H1 (cell line): ENCODE measurements around the gene MS4A8. TPM values are rescaled to one million over a fixed set of nuclear protein-coding genes. Genes with fewer than 3 reads are reported as not detected.

Source experiments
- CHD2 ChIP-seq: IDR thresholded peaks from 2 replicates; pipeline ENCODE4 v1.6.1; 2012; ENCODE audit warnings: low read length, improper control_type of control experiment
- SIN3A ChIP-seq, 2 experiments: IDR thresholded peaks in 1 of 2; conservative IDR thresholded peaks in 1 of 2; 2 replicates each; pipeline ENCODE4 v1.6.1; 2011 to 2012; ENCODE audit warnings: low read length in 2 of 2, improper control_type of control experiment in 1 of 2, low read depth in 1 of 2, mild to moderate bottlenecking in 1 of 2
- polyA plus RNA-seq, 7 experiments: library from polyadenylated mRNA; depleted of rRNA in 3 of 7; stranded (reverse) in 5 of 7; unstranded in 2 of 7; fragments of >200 nt in 5 of 7; fragments of 200-250 nt in 2 of 7; gene quantifications; 1 replicate in 5 of 7; 2 replicates in 1 of 7; 4 replicates in 1 of 7; pipeline versions ENCODE4 v1.2.1 to v1.2.3, GENCODE V29; 2011 to 2013; ENCODE audit warnings: missing spikeins in 2 of 7, mixed read lengths in 2 of 7
- total RNA-seq: library from RNA; stranded (reverse); fragmentation: NEBNext Ultra II Directional; extraction: Animal tissue kit (Norgen Biotek cat#: 25700); gene quantifications from 2 replicates; pipeline ENCODE4 v1.2.1, GENCODE V29; 2021
- TF ChIP-seq, protein P1 (sequence below): fragments of 300-600 bp; sonication (generic); IDR thresholded peaks from 2 replicates; pipeline ENCODE4 v1.7.1; 2012; ENCODE audit warnings: low read length, moderate library complexity, mild to moderate bottlenecking, inconsistent platforms; ENCODE audit not compliant: insufficient replicate concordance

MS4A8 gene
- total and polyA plus RNA-seq, 2 of the 8 experiments (the other 6 are each of a cell fraction or from before 2014, with no cell fraction given) = not detected

DNA sequence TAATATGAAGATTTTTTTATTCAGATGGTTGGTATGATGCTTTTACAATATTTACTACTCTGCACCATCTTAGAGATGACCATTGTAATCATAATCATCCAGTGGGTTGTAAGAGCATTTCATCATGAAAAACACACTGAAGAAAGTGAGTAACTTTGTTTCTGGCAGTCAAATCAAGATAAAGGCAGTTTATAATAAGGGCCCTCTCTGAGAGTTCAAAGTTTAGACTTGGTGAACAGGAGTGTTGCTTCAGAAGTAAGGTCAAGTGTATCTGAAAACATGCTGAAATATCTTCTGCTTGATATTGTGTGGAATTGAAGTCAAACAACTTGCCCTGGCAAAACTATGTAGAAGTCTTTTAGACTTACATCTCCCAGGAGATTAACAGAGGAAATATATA is 19.5 kb upstream of the MS4A8 start (continued):
- TF ChIP-seq, protein P1, sequence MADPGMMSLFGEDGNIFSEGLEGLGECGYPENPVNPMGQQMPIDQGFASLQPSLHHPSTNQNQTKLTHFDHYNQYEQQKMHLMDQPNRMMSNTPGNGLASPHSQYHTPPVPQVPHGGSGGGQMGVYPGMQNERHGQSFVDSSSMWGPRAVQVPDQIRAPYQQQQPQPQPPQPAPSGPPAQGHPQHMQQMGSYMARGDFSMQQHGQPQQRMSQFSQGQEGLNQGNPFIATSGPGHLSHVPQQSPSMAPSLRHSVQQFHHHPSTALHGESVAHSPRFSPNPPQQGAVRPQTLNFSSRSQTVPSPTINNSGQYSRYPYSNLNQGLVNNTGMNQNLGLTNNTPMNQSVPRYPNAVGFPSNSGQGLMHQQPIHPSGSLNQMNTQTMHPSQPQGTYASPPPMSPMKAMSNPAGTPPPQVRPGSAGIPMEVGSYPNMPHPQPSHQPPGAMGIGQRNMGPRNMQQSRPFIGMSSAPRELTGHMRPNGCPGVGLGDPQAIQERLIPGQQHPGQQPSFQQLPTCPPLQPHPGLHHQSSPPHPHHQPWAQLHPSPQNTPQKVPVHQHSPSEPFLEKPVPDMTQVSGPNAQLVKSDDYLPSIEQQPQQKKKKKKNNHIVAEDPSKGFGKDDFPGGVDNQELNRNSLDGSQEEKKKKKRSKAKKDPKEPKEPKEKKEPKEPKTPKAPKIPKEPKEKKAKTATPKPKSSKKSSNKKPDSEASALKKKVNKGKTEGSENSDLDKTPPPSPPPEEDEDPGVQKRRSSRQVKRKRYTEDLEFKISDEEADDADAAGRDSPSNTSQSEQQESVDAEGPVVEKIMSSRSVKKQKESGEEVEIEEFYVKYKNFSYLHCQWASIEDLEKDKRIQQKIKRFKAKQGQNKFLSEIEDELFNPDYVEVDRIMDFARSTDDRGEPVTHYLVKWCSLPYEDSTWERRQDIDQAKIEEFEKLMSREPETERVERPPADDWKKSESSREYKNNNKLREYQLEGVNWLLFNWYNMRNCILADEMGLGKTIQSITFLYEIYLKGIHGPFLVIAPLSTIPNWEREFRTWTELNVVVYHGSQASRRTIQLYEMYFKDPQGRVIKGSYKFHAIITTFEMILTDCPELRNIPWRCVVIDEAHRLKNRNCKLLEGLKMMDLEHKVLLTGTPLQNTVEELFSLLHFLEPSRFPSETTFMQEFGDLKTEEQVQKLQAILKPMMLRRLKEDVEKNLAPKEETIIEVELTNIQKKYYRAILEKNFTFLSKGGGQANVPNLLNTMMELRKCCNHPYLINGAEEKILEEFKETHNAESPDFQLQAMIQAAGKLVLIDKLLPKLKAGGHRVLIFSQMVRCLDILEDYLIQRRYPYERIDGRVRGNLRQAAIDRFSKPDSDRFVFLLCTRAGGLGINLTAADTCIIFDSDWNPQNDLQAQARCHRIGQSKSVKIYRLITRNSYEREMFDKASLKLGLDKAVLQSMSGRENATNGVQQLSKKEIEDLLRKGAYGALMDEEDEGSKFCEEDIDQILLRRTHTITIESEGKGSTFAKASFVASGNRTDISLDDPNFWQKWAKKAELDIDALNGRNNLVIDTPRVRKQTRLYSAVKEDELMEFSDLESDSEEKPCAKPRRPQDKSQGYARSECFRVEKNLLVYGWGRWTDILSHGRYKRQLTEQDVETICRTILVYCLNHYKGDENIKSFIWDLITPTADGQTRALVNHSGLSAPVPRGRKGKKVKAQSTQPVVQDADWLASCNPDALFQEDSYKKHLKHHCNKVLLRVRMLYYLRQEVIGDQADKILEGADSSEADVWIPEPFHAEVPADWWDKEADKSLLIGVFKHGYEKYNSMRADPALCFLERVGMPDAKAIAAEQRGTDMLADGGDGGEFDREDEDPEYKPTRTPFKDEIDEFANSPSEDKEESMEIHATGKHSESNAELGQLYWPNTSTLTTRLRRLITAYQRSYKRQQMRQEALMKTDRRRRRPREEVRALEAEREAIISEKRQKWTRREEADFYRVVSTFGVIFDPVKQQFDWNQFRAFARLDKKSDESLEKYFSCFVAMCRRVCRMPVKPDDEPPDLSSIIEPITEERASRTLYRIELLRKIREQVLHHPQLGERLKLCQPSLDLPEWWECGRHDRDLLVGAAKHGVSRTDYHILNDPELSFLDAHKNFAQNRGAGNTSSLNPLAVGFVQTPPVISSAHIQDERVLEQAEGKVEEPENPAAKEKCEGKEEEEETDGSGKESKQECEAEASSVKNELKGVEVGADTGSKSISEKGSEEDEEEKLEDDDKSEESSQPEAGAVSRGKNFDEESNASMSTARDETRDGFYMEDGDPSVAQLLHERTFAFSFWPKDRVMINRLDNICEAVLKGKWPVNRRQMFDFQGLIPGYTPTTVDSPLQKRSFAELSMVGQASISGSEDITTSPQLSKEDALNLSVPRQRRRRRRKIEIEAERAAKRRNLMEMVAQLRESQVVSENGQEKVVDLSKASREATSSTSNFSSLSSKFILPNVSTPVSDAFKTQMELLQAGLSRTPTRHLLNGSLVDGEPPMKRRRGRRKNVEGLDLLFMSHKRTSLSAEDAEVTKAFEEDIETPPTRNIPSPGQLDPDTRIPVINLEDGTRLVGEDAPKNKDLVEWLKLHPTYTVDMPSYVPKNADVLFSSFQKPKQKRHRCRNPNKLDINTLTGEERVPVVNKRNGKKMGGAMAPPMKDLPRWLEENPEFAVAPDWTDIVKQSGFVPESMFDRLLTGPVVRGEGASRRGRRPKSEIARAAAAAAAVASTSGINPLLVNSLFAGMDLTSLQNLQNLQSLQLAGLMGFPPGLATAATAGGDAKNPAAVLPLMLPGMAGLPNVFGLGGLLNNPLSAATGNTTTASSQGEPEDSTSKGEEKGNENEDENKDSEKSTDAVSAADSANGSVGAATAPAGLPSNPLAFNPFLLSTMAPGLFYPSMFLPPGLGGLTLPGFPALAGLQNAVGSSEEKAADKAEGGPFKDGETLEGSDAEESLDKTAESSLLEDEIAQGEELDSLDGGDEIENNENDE = no peak
- TF ChIP-seq CHD2 = no peak
- TF ChIP-seq SIN3A (conservative IDR thresholded peaks at IDR 0.05 in 1 of 2, IDR thresholded peaks at IDR 0.05 in 1 of 2; ENCODE audit: low read depth in 1 of 2, low read length in 2 of 2) = no peak
